PC-9 (cell line): ENCODE results near the gene OR8H2. TPM values are rescaled to one million over a fixed set of nuclear protein-coding genes. Genes with fewer than 3 reads are reported as not detected.
"Not testable (repeated sequence)": the region's sequence is repeated elsewhere in the genome, so short reads cannot be mapped to it uniquely, and the experiment has no call there.

Experiments
- BruUV-seq: library from RNA; stranded (reverse); fragments of 400-500 nt; replicated peaks from 2 replicates; lab custom pipeline; 2021; lab: Mats Ljungman, UMichigan
- CTCF ChIA-PET: fragments of 300-600 bp; sonication (Branson Sonifier 250); formaldehyde crosslinking; loops from one replicate; lab custom pipeline; 2022; ENCODE audit warnings: antibody characterized with exemption; lab: Charles Lee
- POLR2A ChIA-PET: fragments of 300-600 bp; sonication (Branson Sonifier 250); formaldehyde crosslinking; loops from one replicate; lab custom pipeline; 2022; ENCODE audit warnings: antibody characterized with exemption; ENCODE audit not compliant: unreplicated experiment; lab: Charles Lee
- DNase-seq, 2 experiments: peaks; one replicate each; pipeline versions ENCODE4 v3.0.0 to v3.0.0-alpha.2; 2015 to 2022; ENCODE audit warnings: mixed read lengths in 1 of 2
- H2AFZ ChIP-seq: fragments of 200-600 bp; sonication (generic); 2 replicates; pipeline ENCODE4 v1.8.1; 2017; ENCODE audit warnings: antibody characterized with exemption
- H3F3A ChIP-seq: fragments of 200-600 bp; sonication (generic); 2 replicates; pipeline ENCODE4 v1.8.1; 2017; ENCODE audit warnings: antibody characterized with exemption, mild to moderate bottlenecking, low read depth; ENCODE audit not compliant: insufficient read depth
- H3K27ac ChIP-seq: fragments of 200-600 bp; sonication (generic); 2 replicates; pipeline ENCODE4 v1.6.1; 2016; ENCODE audit warnings: mixed run types
- H3K27me3 ChIP-seq: fragments of 200-600 bp; sonication (generic); 2 replicates; pipeline ENCODE4 v1.6.1; 2016; ENCODE audit warnings: low read depth, mixed run types; ENCODE audit not compliant: insufficient read depth
- H3K36me3 ChIP-seq: fragments of 200-600 bp; sonication (generic); 2 replicates; pipeline ENCODE4 v1.6.1; 2016; ENCODE audit warnings: low read depth, mixed run types
- H3K4me1 ChIP-seq: fragments of 200-600 bp; sonication (generic); replicated peaks from 2 replicates; pipeline ENCODE4 v1.6.1; 2016; ENCODE audit warnings: mixed run types; ENCODE audit not compliant: insufficient read depth
- H3K4me2 ChIP-seq: fragments of 200-600 bp; sonication (generic); 2 replicates; pipeline ENCODE4 v1.6.1; 2017; ENCODE audit warnings: mixed run types
- H3K4me3 ChIP-seq: fragments of 200-600 bp; sonication (generic); 2 replicates; pipeline ENCODE4 v1.6.1; 2016; ENCODE audit warnings: mixed run types
- H3K79me2 ChIP-seq: fragments of 200-600 bp; sonication (generic); 2 replicates; pipeline ENCODE4 v1.6.1; 2017; ENCODE audit warnings: low read depth, mixed run types
- H3K9me2 ChIP-seq: fragments of 200-600 bp; sonication (generic); 2 replicates; pipeline ENCODE4 v1.8.1; 2017; ENCODE audit warnings: mild to moderate bottlenecking; ENCODE audit not compliant: insufficient read depth
- H3K9me3 ChIP-seq: fragments of 200-600 bp; sonication (generic); 2 replicates; pipeline ENCODE4 v1.8.1; 2016; ENCODE audit warnings: low read depth; ENCODE audit not compliant: insufficient read depth
- H4K20me1 ChIP-seq: fragments of 200-600 bp; sonication (generic); 2 replicates; pipeline ENCODE4 v1.8.1; 2017; ENCODE audit not compliant: insufficient read depth
- CTCF ChIP-seq: fragments of 200-600 bp; sonication (generic); conservative IDR thresholded peaks from 2 replicates; pipeline ENCODE4 v1.6.1; 2017; ENCODE audit warnings: mixed run types, antibody characterized with exemption, mild to moderate bottlenecking, moderate library complexity
- EZH2 ChIP-seq: fragments of 200-600 bp; sonication (generic); IDR thresholded peaks from 2 replicates; pipeline ENCODE4 v1.8.0; 2017; ENCODE audit warnings: antibody characterized with exemption, low read depth
- intact Hi-C: fragments of 100-400 bp; cut with micrococcal nuclease; formaldehyde crosslinking; loops from one replicate; pipeline ENCODE4 v1.10.0; 2022; ENCODE audit not compliant: unreplicated experiment
- total RNA-seq: library from RNA; stranded (reverse); gene quantifications from 2 replicates; pipeline ENCODE4 v1.2.3, GENCODE V29; 2021

The OR8H2 gene
- total RNA-seq, 1 experiment from 2014 or later = not detected

- no peak for TF ChIP-seq EZH2
- no peak for TF ChIP-seq CTCF
- H3K4me2 ChIP-seq = no peak within 1 kb of the TSS
- H4K20me1 ChIP-seq = no peaks in the 10 kb centered on the region
- no peak within 1 kb of the TSS for H3K4me3 ChIP-seq
- POLR2A ChIA-PET = no interaction called here
- no peaks in the 10 kb centered on the region for H3K4me1 ChIP-seq
- DNase-seq = no peak
- H3K79me2 ChIP-seq = no peaks in the 10 kb centered on the region
- no peaks in the 10 kb centered on the region for H3K9me2 ChIP-seq
- H3K36me3 ChIP-seq = no peaks in the 10 kb centered on the region
- H3K9me3 ChIP-seq = no peaks in the 10 kb centered on the region
- CTCF ChIA-PET = no interaction called here
- no peak within 1 kb of the TSS for H2AFZ ChIP-seq
- no peaks in the 10 kb centered on the region for H3F3A ChIP-seq
- no peaks in the 10 kb centered on the region for H3K27me3 ChIP-seq
- intact Hi-C loops = no loop called here
- no peak within 1 kb of the TSS for H3K27ac ChIP-seq
- BruUV-seq = no TSS peak
Observed at GRCh38 chr11:56122073-56122472, 18.6 kb downstream of the OR8H2 start, which contains the start of gene OR8H3. OR8H3 (plus strand) TSS chr11:56122373; CDS start chr11:56122373, 0 bp downstream.

GRCh38 chr11:56140151-56140661, 36.7 kb downstream of the OR8H2 start, which contains the start of gene OR8J3:
OR8J3 (minus strand) TSS chr11:56140201; CDS start chr11:56137718, 2,483 bp downstream.
- H3K9me2 ChIP-seq = 0 out of 2 replicates have a peak, but pooled peaks cover 3% of the 10 kb centered on the region
- DNase-seq = no peak
- H2AFZ ChIP-seq = no peak within 1 kb of the TSS; the same call in 1 of the 2 replicates
- no TSS peak for BruUV-seq
- H3K9me3 ChIP-seq = no peaks in the 10 kb centered on the region; the same call in 1 of the 2 replicates
- ChIA-PET POLR2A (no interaction called here), CTCF (no interaction called here)
- no peak within 1 kb of the TSS for H3K4me3 ChIP-seq
- H3K27me3 ChIP-seq = no peaks in the 10 kb centered on the region; the same call in 1 of the 2 replicates
- H3K79me2 ChIP-seq = no peaks in the 10 kb centered on the region
- no peaks in the 10 kb centered on the region for H4K20me1 ChIP-seq
- intact Hi-C loops = no loop called here
- H3K36me3 ChIP-seq = no peaks in the 10 kb centered on the region
- no peaks in the 10 kb centered on the region for H3K4me1 ChIP-seq
- H3K27ac ChIP-seq = no peak within 1 kb of the TSS
- no peak within 1 kb of the TSS for H3K4me2 ChIP-seq
- TF ChIP-seq EZH2 = no peak
- no peak for TF ChIP-seq CTCF
- H3F3A ChIP-seq = no peaks in the 10 kb centered on the region

GRCh38 chr11:56143681-56144080, 40.2 kb downstream of the OR8H2 start:
- H3K4me3 ChIP-seq, H3K9me2 ChIP-seq, CTCF ChIA-PET, H3K4me1 ChIP-seq, H3K79me2 ChIP-seq, H3K4me2 ChIP-seq, DNase-seq, POLR2A ChIA-PET, BruUV-seq, H2AFZ ChIP-seq, H3K27ac ChIP-seq, intact Hi-C loops, H3K27me3 ChIP-seq, H4K20me1 ChIP-seq, H3K36me3 ChIP-seq, H3K9me3 ChIP-seq, H3F3A ChIP-seq: not testable (repeated sequence)

- Histone ChIP-seq H3K36me3 (no peaks in the 10 kb centered on the region), H4K20me1 (no peaks in the 10 kb centered on the region), H3K27ac (no peak overlapping the region), H3K9me3 (no peaks in the 10 kb centered on the region), H2AFZ (no peak overlapping the region), H3K4me3 (no peak overlapping the region), H3K79me2 (no peaks in the 10 kb centered on the region), H3K9me2 (no peaks in the 10 kb centered on the region), H3K27me3 (no peaks in the 10 kb centered on the region), H3F3A (no peaks in the 10 kb centered on the region), H3K4me2 (no peak overlapping the region), H3K4me1 (no peaks in the 10 kb centered on the region)
- TF ChIP-seq EZH2 (no peak), CTCF (no peak)
- intact Hi-C loops = no loop called here
- CTCF ChIA-PET = no interaction called here
- POLR2A ChIA-PET = no interaction called here
- no peak for DNase-seq
- no TSS peak for BruUV-seq
Observed at GRCh38 chr11:56151376-56151775, 47.9 kb downstream of the OR8H2 start.
